ENCODE results near the gene VAV1. TPM values are rescaled to one million over a fixed set of nuclear protein-coding genes. Genes with fewer than 3 reads are reported as not detected.
A peak's percentile ranks its signal among the peaks of the same experiment; 100 is the strongest.

VAV1 gene
- total and polyA plus RNA-seq, 2 experiments from 2014 or later = not detected

GRCh38 chr19:6750062-6750461, 22.4 kb upstream of the VAV1 start:
- H2AFZ ChIP-seq = no peak overlapping the region
- 43 to 48% methylated on average over 13 to 20 of the region's 20 CpGs for WGBS, 2 experiments (ENCODE audit: low coverage in 1 of 2, low lambda C conversion rate in 2 of 2, missing lambda C conversion rate in 2 of 2)
- no peaks in the 10 kb centered on the region for H3K9me2 ChIP-seq (ENCODE audit: insufficient read depth)
- H3K36me3 ChIP-seq (ENCODE audit: low read depth) = peaks cover 28% of the 10 kb centered on the region
- no peak overlapping the region for H3K4me2 ChIP-seq (ENCODE audit: unreplicated experiment)
- no peak overlapping the region for H3K4me3 ChIP-seq
- H3K27ac ChIP-seq = no peak overlapping the region
- in situ Hi-C loops (cut with MboI) = no loop called here
- TF ChIP-seq EZH2phosphoT487 (IDR thresholded peaks at IDR 0.05; ENCODE audit: insufficient read depth, low read depth) = no peak
- no peak for TF ChIP-seq EZH2 (IDR thresholded peaks at IDR 0.05; ENCODE audit: insufficient read depth, poor library complexity, severe bottlenecking)
- DNase-seq = no peak
- H4K20me1 ChIP-seq (ENCODE audit: insufficient read depth) = no peaks in the 10 kb centered on the region
- H3F3A ChIP-seq (ENCODE audit: insufficient read depth) = peaks cover 17% of the 10 kb centered on the region; the same call in 1 of the 2 replicates
- H3K9ac ChIP-seq = no peak overlapping the region
- H3K27me3 ChIP-seq (replicated peaks; ENCODE audit: insufficient read depth) = no peaks in the 10 kb centered on the region
- H3K4me1 ChIP-seq (ENCODE audit: insufficient read depth) = peaks cover 6% of the 10 kb centered on the region
- H3K9me3 ChIP-seq (ENCODE audit: low read depth) = no peaks in the 10 kb centered on the region
- no peaks in the 10 kb centered on the region for H3K79me2 ChIP-seq (ENCODE audit: insufficient read depth)

- TF ChIP-seq EZH2phosphoT487 (IDR thresholded peaks at IDR 0.05; ENCODE audit: insufficient read depth, low read depth) (no peak), EZH2 (IDR thresholded peaks at IDR 0.05; ENCODE audit: insufficient read depth, poor library complexity, severe bottlenecking) (no peak)
- H3K9me2 ChIP-seq (ENCODE audit: insufficient read depth) = no peaks in the 10 kb centered on the region
- no peak overlapping the region for H3K27ac ChIP-seq
- DNase-seq = no peak
- H4K20me1 ChIP-seq (ENCODE audit: insufficient read depth) = no peaks in the 10 kb centered on the region
- H3K4me2 ChIP-seq (ENCODE audit: unreplicated experiment) = no peak overlapping the region
- no peaks in the 10 kb centered on the region for H3K27me3 ChIP-seq (replicated peaks; ENCODE audit: insufficient read depth)
- H3K4me3 ChIP-seq = no peak overlapping the region
- H2AFZ ChIP-seq = no peak overlapping the region
- peaks cover 27% of the 10 kb centered on the region for H3K36me3 ChIP-seq (ENCODE audit: low read depth)
- no peak overlapping the region for H3K9ac ChIP-seq
- peaks cover 13% of the 10 kb centered on the region; the same call in 1 of the 2 replicates for H3F3A ChIP-seq (ENCODE audit: insufficient read depth)
- no peaks in the 10 kb centered on the region for H3K9me3 ChIP-seq (ENCODE audit: low read depth)
- WGBS, 2 experiments (ENCODE audit: low coverage in 1 of 2, low lambda C conversion rate in 2 of 2, missing lambda C conversion rate in 2 of 2) = 93 to 95% methylated on average over 16 of the region's 16 CpGs
- H3K4me1 ChIP-seq (ENCODE audit: insufficient read depth) = no peaks in the 10 kb centered on the region
- no peaks in the 10 kb centered on the region for H3K79me2 ChIP-seq (ENCODE audit: insufficient read depth)
- in situ Hi-C loops (cut with MboI) = no loop called here
These were observed 21.3 kb upstream of the VAV1 start for GRCh38 chr19:6751189-6751588.

GRCh38 chr19:6752256-6753177, 20.0 kb upstream of the VAV1 start:
- TF ChIP-seq EZH2 (IDR thresholded peaks at IDR 0.05; ENCODE audit: insufficient read depth, poor library complexity, severe bottlenecking) (no peak), EZH2phosphoT487 (IDR thresholded peaks at IDR 0.05; ENCODE audit: insufficient read depth, low read depth) (no peak)

GRCh38 chr19:6753178-6754031, 19.1 kb upstream of the VAV1 start:
- Histone ChIP-seq H3K9me2 (ENCODE audit: insufficient read depth) (no peaks in the 10 kb centered on the region), H3K9ac (peak overlapping the region; percentile 60), H3K9me3 (ENCODE audit: low read depth) (no peaks in the 10 kb centered on the region), H3K27me3 (replicated peaks; ENCODE audit: insufficient read depth) (no peaks in the 10 kb centered on the region), H3K36me3 (ENCODE audit: low read depth) (peaks cover 13% of the 10 kb centered on the region), H3K4me1 (ENCODE audit: insufficient read depth) (no peaks in the 10 kb centered on the region), H3K79me2 (ENCODE audit: insufficient read depth) (no peaks in the 10 kb centered on the region), H3K4me2 (ENCODE audit: unreplicated experiment) (peak overlapping the region; percentile 85), H4K20me1 (ENCODE audit: insufficient read depth) (no peaks in the 10 kb centered on the region), H3K4me3 (peak overlapping the region; percentile 69), H3F3A (ENCODE audit: insufficient read depth) (peaks cover 13% of the 10 kb centered on the region; the same call in 1 of the 2 replicates), H2AFZ (peak overlapping the region; percentile 83), H3K27ac (no peak overlapping the region)
- TF ChIP-seq EZH2 (IDR thresholded peaks at IDR 0.05; ENCODE audit: insufficient read depth, poor library complexity, severe bottlenecking) (no peak), EZH2phosphoT487 (IDR thresholded peaks at IDR 0.05; ENCODE audit: insufficient read depth, low read depth) (no peak)
- peak; percentile 87 for DNase-seq
- 7 to 10% methylated on average over 34 to 49 of the region's 50 CpGs for WGBS, 2 experiments (ENCODE audit: low coverage in 1 of 2, low lambda C conversion rate in 2 of 2, missing lambda C conversion rate in 2 of 2)
- in situ Hi-C loops (cut with MboI) = no loop called here

More at GRCh38 chr19:6752256-6753177, 20.0 kb upstream of the VAV1 start:
- 71 to 79% methylated on average over 33 to 48 of the region's 50 CpGs for WGBS, 2 experiments (ENCODE audit: low coverage in 1 of 2, low lambda C conversion rate in 2 of 2, missing lambda C conversion rate in 2 of 2)
- H3K9me2 ChIP-seq (ENCODE audit: insufficient read depth) = no peaks in the 10 kb centered on the region
- in situ Hi-C loops (cut with MboI) = no loop called here
- no peaks in the 10 kb centered on the region for H3K4me1 ChIP-seq (ENCODE audit: insufficient read depth)
- peak overlapping the region; percentile 69; the same call in 1 of the 2 replicates for H3K4me3 ChIP-seq
- no peaks in the 10 kb centered on the region for H4K20me1 ChIP-seq (ENCODE audit: insufficient read depth)
- H3K4me2 ChIP-seq (ENCODE audit: unreplicated experiment) = no peak overlapping the region
- DNase-seq = no peak
- H3K9me3 ChIP-seq (ENCODE audit: low read depth) = no peaks in the 10 kb centered on the region
- H2AFZ ChIP-seq = peak overlapping the region; percentile 83
- peaks cover 13% of the 10 kb centered on the region; the same call in 1 of the 2 replicates for H3F3A ChIP-seq (ENCODE audit: insufficient read depth)
- no peak overlapping the region for H3K9ac ChIP-seq
- no peak overlapping the region for H3K27ac ChIP-seq
- H3K79me2 ChIP-seq (ENCODE audit: insufficient read depth) = no peaks in the 10 kb centered on the region
- no peaks in the 10 kb centered on the region for H3K27me3 ChIP-seq (replicated peaks; ENCODE audit: insufficient read depth)
- peaks cover 16% of the 10 kb centered on the region for H3K36me3 ChIP-seq (ENCODE audit: low read depth)
